OCI-LY3 (cell line): ENCODE measurements around the gene WNT7B.

Source experiments
- H2AFZ ChIP-seq: fragments of 200-600, 300-600 bp; shearing (Covaris generic); 2 replicates; pipeline ENCODE4 v1.6.0; 2014; ENCODE audit warnings: antibody characterized with exemption, low read depth, low read length
- H3K27ac ChIP-seq: fragments of 200-600, 300-600 bp; sonication (generic); 2 replicates; pipeline ENCODE4 v1.5.1; 2014; ENCODE audit warnings: mild to moderate bottlenecking, low read length, moderate library complexity, mixed read lengths
- H3K27me3 ChIP-seq: fragments of 200-600, 300-600 bp; sonication (generic); 2 replicates; pipeline ENCODE4 v1.6.1; 2014; ENCODE audit warnings: low read depth, low read length, mixed read lengths
- H3K36me3 ChIP-seq: fragments of 200-600, 300-600 bp; sonication (generic); replicated peaks from 2 replicates; pipeline ENCODE3; 2014; ENCODE audit warnings: low read depth, low read length, mixed read lengths
- H3K4me1 ChIP-seq: fragments of 300-600, 200-600 bp; sonication (generic); 2 replicates; pipeline ENCODE4 v1.6.1; 2014; ENCODE audit warnings: low read length, mixed read lengths
- H3K4me2 ChIP-seq: fragments of 200-600, 300-600 bp; sonication (generic); 2 replicates; pipeline ENCODE4 v1.6.1; 2014; ENCODE audit warnings: low read length, mixed read lengths
- H3K4me3 ChIP-seq: fragments of 300-600, 200-600 bp; sonication (generic); 2 replicates; pipeline ENCODE4 v1.5.1; 2014; ENCODE audit warnings: antibody characterized with exemption, mild to moderate bottlenecking, low read length, moderate library complexity
- H3K79me2 ChIP-seq: fragments of 300-600, 200-600 bp; shearing (Covaris generic); 2 replicates; pipeline ENCODE4 v1.6.1; 2014; ENCODE audit warnings: mild to moderate bottlenecking, low read length, mixed read lengths
- H3K9ac ChIP-seq: fragments of 300-600, 200-600 bp; shearing (Covaris generic); 2 replicates; pipeline ENCODE4 v1.6.0; 2014; ENCODE audit warnings: mild to moderate bottlenecking, low read length, moderate library complexity
- H3K9me3 ChIP-seq: fragments of 200-600, 300-600 bp; shearing (Covaris generic); 2 replicates; pipeline ENCODE4 v1.6.1; 2014; ENCODE audit warnings: low read length, mixed read lengths; ENCODE audit not compliant: insufficient read depth
- H4K20me1 ChIP-seq: fragments of 200-600, 300-600 bp; sonication (generic); 2 replicates; pipeline ENCODE4 v1.6.1; 2016; ENCODE audit warnings: low read length, mixed read lengths; ENCODE audit not compliant: insufficient read depth
- CTCF ChIP-seq: fragments of 200-600, 300-600 bp; sonication (generic); IDR thresholded peaks from 2 replicates; pipeline ENCODE4 v1.5.1; 2014; ENCODE audit warnings: antibody characterized with exemption, low read length, low read depth
- EZH2phosphoT487 ChIP-seq: fragments of 200-600 bp; shearing (Covaris generic); IDR thresholded peaks from 2 replicates; pipeline ENCODE4 v1.6.1; 2018; ENCODE audit warnings: antibody characterized with exemption, mixed run types, low read depth

WNT7B gene

GRCh38 chr22:46001426-46002106 lies 24.6 kb upstream of the WNT7B start:
- TF ChIP-seq EZH2phosphoT487 (no peak), CTCF (no peak)

GRCh38 chr22:46001046-46001425 lies 24.1 kb upstream of the WNT7B start:
- H3K4me2 ChIP-seq, result peak overlapping the region; percentile 49

More at GRCh38 chr22:46001426-46002106, 24.6 kb upstream of the WNT7B start:
- H3K79me2 ChIP-seq, result no peaks in the 10 kb centered on the region
- no peaks in the 10 kb centered on the region for H4K20me1 ChIP-seq
- peak overlapping the region; percentile 49 for H3K4me2 ChIP-seq
- peaks cover 85% of the 10 kb centered on the region for H3K4me1 ChIP-seq
- no peaks in the 10 kb centered on the region for H3K9me3 ChIP-seq
- H3K36me3 ChIP-seq, result no peaks in the 10 kb centered on the region
- peak overlapping the region; percentile 0; the same call in 1 of the 2 replicates for H2AFZ ChIP-seq
- peak overlapping the region; percentile 48; the same call in 1 of the 2 replicates for H3K9ac ChIP-seq
- H3K27me3 ChIP-seq, result no peaks in the 10 kb centered on the region
- peak overlapping the region; percentile 54 for H3K27ac ChIP-seq
- H3K4me3 ChIP-seq, result no peak overlapping the region

GRCh38 chr22:46000081-46001027 lies 23.4 kb upstream of the WNT7B start:
- H3K36me3 ChIP-seq, result no peaks in the 10 kb centered on the region
- H3K4me1 ChIP-seq, result peaks cover 88% of the 10 kb centered on the region
- H4K20me1 ChIP-seq, result no peaks in the 10 kb centered on the region
- H3K9ac ChIP-seq, result peak overlapping the region; percentile 48; the same call in 1 of the 2 replicates
- H3K79me2 ChIP-seq, result no peaks in the 10 kb centered on the region
- no peak overlapping the region; the same call in 1 of the 2 replicates for H3K4me3 ChIP-seq
- H3K27ac ChIP-seq, result peak overlapping the region; percentile 54
- H3K9me3 ChIP-seq, result no peaks in the 10 kb centered on the region
- H2AFZ ChIP-seq, result no peak overlapping the region
- no peaks in the 10 kb centered on the region for H3K27me3 ChIP-seq
- TF ChIP-seq CTCF, result no peak
- no peak for TF ChIP-seq EZH2phosphoT487
- H3K4me2 ChIP-seq, result peak overlapping the region; percentile 49

More at GRCh38 chr22:46001046-46001425, 24.1 kb upstream of the WNT7B start:
- Histone ChIP-seq H3K79me2 (no peaks in the 10 kb centered on the region), H3K4me1 (peaks cover 85% of the 10 kb centered on the region), H3K27ac (peak overlapping the region; percentile 54), H3K4me3 (no peak overlapping the region), H3K27me3 (no peaks in the 10 kb centered on the region), H4K20me1 (no peaks in the 10 kb centered on the region), H3K9ac (peak overlapping the region; percentile 48; the same call in 1 of the 2 replicates), H2AFZ (peak overlapping the region; percentile 0; the same call in 1 of the 2 replicates), H3K9me3 (no peaks in the 10 kb centered on the region), H3K36me3 (no peaks in the 10 kb centered on the region)
- TF ChIP-seq CTCF, result peak; percentile 65
- TF ChIP-seq EZH2phosphoT487, result no peak
